Measurements from ENCODE around the gene STPG3.

DNA sequence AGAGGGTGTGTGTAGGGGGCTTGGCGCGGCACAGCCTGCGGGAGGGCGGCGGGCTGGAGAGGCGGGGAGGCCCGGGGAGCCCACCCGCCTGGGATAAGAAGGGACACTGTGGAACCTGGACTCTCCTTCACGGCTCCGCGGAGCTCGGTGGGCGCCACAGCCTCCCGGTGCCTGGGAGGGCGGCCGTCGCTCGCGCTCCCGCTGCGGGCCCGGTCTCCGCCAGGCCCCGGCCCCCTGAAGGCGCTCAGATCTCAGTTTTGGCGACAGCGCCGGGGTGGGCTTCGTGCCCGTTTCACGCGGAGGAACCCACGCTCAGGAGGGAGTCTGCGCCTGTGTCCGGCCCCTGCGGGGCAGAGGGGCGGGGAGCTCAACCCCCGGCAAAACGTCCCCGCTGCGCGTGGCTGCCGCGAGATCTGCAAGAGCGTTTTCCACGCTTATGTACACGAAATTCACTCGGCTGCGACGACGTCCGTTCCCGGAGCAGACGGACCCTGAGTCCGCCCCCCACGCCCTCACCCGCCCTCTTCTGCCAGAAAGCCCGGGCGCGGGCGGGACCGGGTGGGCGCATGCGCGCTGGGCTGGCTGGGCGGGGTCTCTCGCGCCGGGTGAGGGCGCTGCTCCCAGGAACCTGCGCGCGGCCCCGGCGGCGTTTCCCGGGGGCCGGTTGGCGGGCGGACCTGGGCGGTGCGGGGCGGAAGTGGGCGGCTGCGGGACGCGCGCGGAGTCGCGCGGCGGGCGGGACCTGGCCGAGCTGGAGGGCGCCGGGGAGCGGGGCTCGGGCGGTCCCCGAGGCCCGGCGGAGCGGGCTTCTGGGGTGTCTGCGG, 3.8 kb downstream of the STPG3 start, which contains the start of gene NELFB:
- TF ChIP-seq FOXP1 (CRISPR knock-in tag; IDR thresholded peaks at IDR 0.05) (peak; percentile 46; the same call in 1 of the 2 replicates), CBX2 (IDR thresholded peaks at IDR 0.05; ENCODE audit: insufficient read depth, low read length, poor library complexity, severe bottlenecking) (no peak), CEBPG (CRISPR knock-in tag; IDR thresholded peaks at IDR 0.05) (no peak), CEBPG (tag; conservative IDR thresholded peaks at IDR 0.05 in 1 of 2, IDR thresholded peaks at IDR 0.05 in 1 of 2) (no peak), MEIS2 (IDR thresholded peaks at IDR 0.05; ENCODE audit: partially characterized antibody) (peak; percentile 52), ZNF592 (IDR thresholded peaks at IDR 0.05) (0 out of 2 replicates have a peak, but pooled peaks have one; percentile 52), SIN3A (IDR thresholded peaks at IDR 0.05; ENCODE audit: borderline replicate concordance in 2 of 2, control insufficient read depth in 1 of 2, low read depth in 2 of 2, low read length in 2 of 2) (peak; percentile 81; a peak in 2 of 4 replicates), NCOA4 (IDR thresholded peaks at IDR 0.05; ENCODE audit: partially characterized antibody) (no peak), MYC (IDR thresholded peaks at IDR 0.05; ENCODE audit: low read depth, low read length) (peak; percentile 37; the same call in 1 of the 2 replicates), MYC (CRISPR knock-in tag; IDR thresholded peaks at IDR 0.05; ENCODE audit: borderline replicate concordance, low read depth) (no peak), GTF2F1 (IDR thresholded peaks at IDR 0.05; ENCODE audit: low read depth, low read length) (no peak), PTTG1 (tag; IDR thresholded peaks at IDR 0.05; ENCODE audit: low read depth) (no peak), ZNF174 (CRISPR knock-in tag; IDR thresholded peaks at IDR 0.05) (no peak)
- TF ChIP-seq, protein P1, sequence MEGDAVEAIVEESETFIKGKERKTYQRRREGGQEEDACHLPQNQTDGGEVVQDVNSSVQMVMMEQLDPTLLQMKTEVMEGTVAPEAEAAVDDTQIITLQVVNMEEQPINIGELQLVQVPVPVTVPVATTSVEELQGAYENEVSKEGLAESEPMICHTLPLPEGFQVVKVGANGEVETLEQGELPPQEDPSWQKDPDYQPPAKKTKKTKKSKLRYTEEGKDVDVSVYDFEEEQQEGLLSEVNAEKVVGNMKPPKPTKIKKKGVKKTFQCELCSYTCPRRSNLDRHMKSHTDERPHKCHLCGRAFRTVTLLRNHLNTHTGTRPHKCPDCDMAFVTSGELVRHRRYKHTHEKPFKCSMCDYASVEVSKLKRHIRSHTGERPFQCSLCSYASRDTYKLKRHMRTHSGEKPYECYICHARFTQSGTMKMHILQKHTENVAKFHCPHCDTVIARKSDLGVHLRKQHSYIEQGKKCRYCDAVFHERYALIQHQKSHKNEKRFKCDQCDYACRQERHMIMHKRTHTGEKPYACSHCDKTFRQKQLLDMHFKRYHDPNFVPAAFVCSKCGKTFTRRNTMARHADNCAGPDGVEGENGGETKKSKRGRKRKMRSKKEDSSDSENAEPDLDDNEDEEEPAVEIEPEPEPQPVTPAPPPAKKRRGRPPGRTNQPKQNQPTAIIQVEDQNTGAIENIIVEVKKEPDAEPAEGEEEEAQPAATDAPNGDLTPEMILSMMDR (IDR thresholded peaks at IDR 0.05 in 2 of 3, conservative IDR thresholded peaks at IDR 0.05 in 1 of 3; ENCODE audit: insufficient read depth in 2 of 3, low read depth in 1 of 3, low read length in 3 of 3) = 0 out of 6 replicates have a peak, but pooled peaks of 1 of the 3 experiments have one; percentile 7
- TF ChIP-seq, protein P2, sequence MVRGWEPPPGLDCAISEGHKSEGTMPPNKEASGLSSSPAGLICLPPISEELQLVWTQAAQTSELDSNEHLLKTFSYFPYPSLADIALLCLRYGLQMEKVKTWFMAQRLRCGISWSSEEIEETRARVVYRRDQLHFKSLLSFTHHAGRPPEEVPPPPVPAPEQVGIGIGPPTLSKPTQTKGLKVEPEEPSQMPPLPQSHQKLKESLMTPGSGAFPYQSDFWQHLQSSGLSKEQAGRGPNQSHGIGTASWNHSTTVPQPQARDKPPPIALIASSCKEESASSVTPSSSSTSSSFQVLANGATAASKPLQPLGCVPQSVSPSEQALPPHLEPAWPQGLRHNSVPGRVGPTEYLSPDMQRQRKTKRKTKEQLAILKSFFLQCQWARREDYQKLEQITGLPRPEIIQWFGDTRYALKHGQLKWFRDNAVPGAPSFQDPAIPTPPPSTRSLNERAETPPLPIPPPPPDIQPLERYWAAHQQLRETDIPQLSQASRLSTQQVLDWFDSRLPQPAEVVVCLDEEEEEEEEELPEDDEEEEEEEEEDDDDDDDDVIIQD (CRISPR knock-in tag; IDR thresholded peaks at IDR 0.05) = 0 out of 2 replicates have a peak, but pooled peaks have one; percentile 27
